GM06990 (cell line): ENCODE data around the gene CCDC174.

Source experiments
- DNase-seq: peaks from one replicate; pipeline ENCODE4 v3.0.0-alpha.2; 2011; ENCODE audit not compliant: insufficient read length; ENCODE audit errors: extremely low read depth
- H3K27me3 ChIP-seq: replicated peaks from 2 replicates; pipeline ENCODE4 v1.6.0; 2011; ENCODE audit warnings: low read length; ENCODE audit not compliant: control insufficient read depth, insufficient read depth
- H3K36me3 ChIP-seq: 2 replicates; pipeline ENCODE4 v1.5.1; 2011; ENCODE audit warnings: low read length; ENCODE audit not compliant: control insufficient read depth, insufficient read depth
- H3K4me3 ChIP-seq: replicated peaks from 2 replicates; pipeline ENCODE4 v1.5.1; 2011; ENCODE audit warnings: low read depth, mild to moderate bottlenecking, control low read depth, low read length
- CTCF ChIP-seq: IDR thresholded peaks from 2 replicates; pipeline ENCODE4 v1.5.1; 2011; ENCODE audit warnings: low read length, control low read depth, mild to moderate bottlenecking, inconsistent platforms; ENCODE audit not compliant: insufficient read depth, poor library complexity, severe bottlenecking

CCDC174 gene

GRCh38 chr3:14640157-14640562 lies 11.4 kb upstream of the CCDC174 start:
- Histone ChIP-seq H3K27me3 (no peaks in the 10 kb centered on the region; the same call in 1 of the 2 replicates), H3K4me3 (no peak overlapping the region), H3K36me3 (no peaks in the 10 kb centered on the region)
- TF ChIP-seq CTCF = no peak
- DNase-seq = no peak

GRCh38 chr3:14640734-14641133 lies 10.8 kb upstream of the CCDC174 start:
- no peak for TF ChIP-seq CTCF
- Histone ChIP-seq H3K4me3 (no peak overlapping the region), H3K27me3 (no peaks in the 10 kb centered on the region; the same call in 1 of the 2 replicates)

DNA sequence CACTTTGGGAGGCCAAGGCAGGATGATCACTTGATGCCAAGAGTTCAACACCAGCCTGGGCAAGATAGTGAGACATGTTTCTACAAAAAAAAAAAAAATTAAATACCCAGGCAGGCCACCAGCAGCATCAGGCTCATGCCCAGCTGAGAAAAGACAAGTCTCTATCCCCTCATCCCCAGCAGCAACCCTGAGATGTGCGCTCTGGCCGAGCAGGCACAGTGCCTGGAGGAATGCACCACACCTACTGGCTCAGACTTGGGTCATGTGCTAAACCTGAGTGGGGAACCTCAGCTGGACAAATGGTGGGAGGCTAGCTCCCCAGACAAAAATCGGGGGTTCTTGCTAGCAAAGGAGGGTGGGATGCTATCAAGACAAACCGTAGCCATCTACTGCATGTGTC lies 10.2 kb upstream of the CCDC174 start:
- no peak for DNase-seq
- H3K27me3 ChIP-seq = no peaks in the 10 kb centered on the region
- no peaks in the 10 kb centered on the region for H3K36me3 ChIP-seq
- no peak for TF ChIP-seq CTCF
- no peak overlapping the region for H3K4me3 ChIP-seq

More at GRCh38 chr3:14640734-14641133, 10.8 kb upstream of the CCDC174 start:
- no peaks in the 10 kb centered on the region for H3K36me3 ChIP-seq
- no peak for DNase-seq

GRCh38 chr3:14645453-14645852 lies 6.1 kb upstream of the CCDC174 start:
- TF ChIP-seq CTCF = no peak
- DNase-seq = no peak
- no peaks in the 10 kb centered on the region for H3K27me3 ChIP-seq
- H3K36me3 ChIP-seq = no peaks in the 10 kb centered on the region; the same call in 1 of the 2 replicates
- no peak overlapping the region for H3K4me3 ChIP-seq

- no peak overlapping the region for H3K4me3 ChIP-seq
- TF ChIP-seq CTCF = no peak
- no peak for DNase-seq
- H3K36me3 ChIP-seq = no peaks in the 10 kb centered on the region; the same call in 1 of the 2 replicates
- H3K27me3 ChIP-seq = no peaks in the 10 kb centered on the region
Measured at GRCh38 chr3:14646131-14646573, 5.4 kb upstream of the CCDC174 start.
